Trophoblast cell (in vitro differentiated cells and primary cell): ENCODE results near the gene NMUR2.

Source experiments
- DNase-seq, 2 donors: peaks; one replicate each; pipeline ENCODE4 v3.0.0-alpha.2; 2016
- H2AFZ ChIP-seq: 2 replicates; pipeline ENCODE4 v1.6.1; 2013; ENCODE audit warnings: low read length, moderate library complexity, mild to moderate bottlenecking; ENCODE audit not compliant: insufficient read depth, poor library complexity
- H2AK5ac ChIP-seq: 2 replicates; pipeline ENCODE4 v1.6.1; 2013; ENCODE audit warnings: mild to moderate bottlenecking, low read length
- H2BK120ac ChIP-seq: 2 replicates; pipeline ENCODE4 v1.6.1; 2013; ENCODE audit warnings: low read length, mild to moderate bottlenecking, moderate library complexity; ENCODE audit not compliant: insufficient read depth, poor library complexity
- H2BK12ac ChIP-seq: 2 replicates; pipeline ENCODE4 v1.6.1; 2013; ENCODE audit warnings: mild to moderate bottlenecking, low read length, moderate library complexity
- H2BK5ac ChIP-seq: 2 replicates; pipeline ENCODE4 v1.6.1; 2013; ENCODE audit warnings: low read length, low read depth, moderate library complexity, mild to moderate bottlenecking; ENCODE audit not compliant: poor library complexity
- H3K14ac ChIP-seq: 2 replicates; pipeline ENCODE4 v1.6.1; 2013; ENCODE audit warnings: mild to moderate bottlenecking, low read length
- H3K18ac ChIP-seq: 2 replicates; pipeline ENCODE4 v1.6.1; 2013; ENCODE audit warnings: mild to moderate bottlenecking, low read length
- H3K23ac ChIP-seq: 2 replicates; pipeline ENCODE4 v1.6.1; 2013; ENCODE audit warnings: low read length
- H3K27ac ChIP-seq: 2 replicates; pipeline ENCODE4 v1.5.1; 2013; ENCODE audit warnings: low read depth, mild to moderate bottlenecking, inconsistent platforms, low read length, moderate library complexity
- H3K27me3 ChIP-seq: 2 replicates; pipeline ENCODE4 v1.6.1; 2013; ENCODE audit warnings: inconsistent platforms, mild to moderate bottlenecking, low read length, moderate library complexity; ENCODE audit not compliant: insufficient read depth
- H3K36me3 ChIP-seq, 2 experiments: 1 replicate in 1 of 2; 2 replicates in 1 of 2; pipeline ENCODE4 v1.6.1; 2013; ENCODE audit warnings: low read length in 2 of 2, mild to moderate bottlenecking in 2 of 2, moderate library complexity in 1 of 2; ENCODE audit not compliant: insufficient read depth in 2 of 2, control insufficient read depth in 1 of 2
- H3K4ac ChIP-seq: 2 replicates; pipeline ENCODE4 v1.6.1; 2013; ENCODE audit warnings: low read depth, mild to moderate bottlenecking, low read length, moderate library complexity
- H3K4me1 ChIP-seq, 2 experiments: 1 replicate in 1 of 2; 2 replicates in 1 of 2; pipeline ENCODE4 v1.6.1; 2013; ENCODE audit warnings: low read length in 2 of 2, mild to moderate bottlenecking in 2 of 2, moderate library complexity in 1 of 2; ENCODE audit not compliant: insufficient read depth in 2 of 2, control insufficient read depth in 1 of 2
- H3K4me2 ChIP-seq: 2 replicates; pipeline ENCODE4 v1.6.1; 2013; ENCODE audit warnings: inconsistent platforms, mild to moderate bottlenecking, low read length, moderate library complexity
- H3K4me3 ChIP-seq: 2 replicates; pipeline ENCODE4 v1.5.1; 2013; ENCODE audit warnings: mild to moderate bottlenecking, low read depth, low read length, inconsistent platforms
- H3K79me1 ChIP-seq: one replicate; pipeline ENCODE4 v1.6.1; 2013; ENCODE audit warnings: low read length
- H3K79me2 ChIP-seq: 2 replicates; pipeline ENCODE4 v1.6.1; 2013; ENCODE audit warnings: low read length, mild to moderate bottlenecking; ENCODE audit not compliant: control insufficient read depth, insufficient read depth, poor library complexity
- H3K9ac ChIP-seq: 2 replicates; pipeline ENCODE4 v1.6.1; 2013; ENCODE audit warnings: mild to moderate bottlenecking, low read length
- H3K9me3 ChIP-seq: 2 replicates; pipeline ENCODE4 v1.6.1; 2013; ENCODE audit warnings: low read depth, mild to moderate bottlenecking, control low read depth, inconsistent platforms, low read length; ENCODE audit not compliant: insufficient read depth
- H4K12ac ChIP-seq: 2 replicates; pipeline ENCODE4 v1.6.1; 2013; ENCODE audit warnings: low read depth, mild to moderate bottlenecking, low read length, moderate library complexity
- H4K8ac ChIP-seq: 2 replicates; pipeline ENCODE4 v1.6.1; 2013; ENCODE audit warnings: low read depth, mild to moderate bottlenecking, low read length, moderate library complexity
- H4K91ac ChIP-seq: one replicate; pipeline ENCODE4 v1.6.1; 2013; ENCODE audit warnings: low read depth, mild to moderate bottlenecking, low read length, moderate library complexity
- WGBS: extraction: QIAGEN DNeasy Blood & Tissue Kit; methylation state at CpG from one replicate; pipeline ENCODE4 v1.1.7; 2013; ENCODE audit warnings: missing lambda C conversion rate; ENCODE audit not compliant: insufficient read length, insufficient coverage; ENCODE audit errors: extremely low coverage; 5-methylcytosine and 5-hydroxymethylcytosine counted together

Gene NMUR2

GRCh38 chr5:152367554-152367953 is 37.5 kb downstream of the NMUR2 start:
- no peaks in the 10 kb centered on the region for H3K4me1 ChIP-seq
- no peak overlapping the region for H3K18ac ChIP-seq
- H3K23ac ChIP-seq = no peak overlapping the region
- H3K79me2 ChIP-seq = no peaks in the 10 kb centered on the region
- no peak overlapping the region for H4K91ac ChIP-seq
- H4K8ac ChIP-seq = no peak overlapping the region
- no peak for DNase-seq
- no peak overlapping the region for H3K9ac ChIP-seq
- H2AFZ ChIP-seq = no peak overlapping the region
- H3K4me3 ChIP-seq = no peak overlapping the region
- no peak overlapping the region for H2BK12ac ChIP-seq
- H2AK5ac ChIP-seq = no peak overlapping the region
- H3K14ac ChIP-seq = no peak overlapping the region
- H3K27ac ChIP-seq = no peak overlapping the region
- no peaks in the 10 kb centered on the region for H3K27me3 ChIP-seq
- H2BK120ac ChIP-seq = no peak overlapping the region
- no peaks in the 10 kb centered on the region for H3K9me3 ChIP-seq
- no peaks in the 10 kb centered on the region for H3K36me3 ChIP-seq
- H3K4ac ChIP-seq = no peak overlapping the region
- WGBS = no CpG with 5 or more reads among the region's 3 CpGs
- no peaks in the 10 kb centered on the region for H3K79me1 ChIP-seq
- no peak overlapping the region for H4K12ac ChIP-seq
- H2BK5ac ChIP-seq = no peak overlapping the region
- no peak overlapping the region for H3K4me2 ChIP-seq

GRCh38 chr5:152366716-152367115 is 38.4 kb downstream of the NMUR2 start:
- Histone ChIP-seq H3K4ac (no peak overlapping the region), H3K36me3 (no peaks in the 10 kb centered on the region), H3K4me1 (no peaks in the 10 kb centered on the region), H4K12ac (no peak overlapping the region), H3K79me1 (no peaks in the 10 kb centered on the region), H3K27ac (no peak overlapping the region), H2BK120ac (no peak overlapping the region), H3K27me3 (no peaks in the 10 kb centered on the region), H2BK5ac (no peak overlapping the region), H3K4me3 (no peak overlapping the region), H3K23ac (no peak overlapping the region), H2AK5ac (no peak overlapping the region), H2BK12ac (no peak overlapping the region), H3K9ac (no peak overlapping the region), H3K14ac (no peak overlapping the region), H3K9me3 (no peaks in the 10 kb centered on the region), H3K18ac (no peak overlapping the region), H2AFZ (no peak overlapping the region), H3K4me2 (no peak overlapping the region), H4K91ac (no peak overlapping the region), H4K8ac (no peak overlapping the region), H3K79me2 (no peaks in the 10 kb centered on the region)
- no peak for DNase-seq
- no CpG with 5 or more reads among the region's 1 CpG for WGBS

GRCh38 chr5:152364899-152365298 is 40.2 kb downstream of the NMUR2 start:
- H3K4ac ChIP-seq = no peak overlapping the region
- no peak overlapping the region for H3K18ac ChIP-seq
- no peak overlapping the region for H3K4me2 ChIP-seq
- H4K12ac ChIP-seq = no peak overlapping the region
- H2BK5ac ChIP-seq = no peak overlapping the region
- H4K91ac ChIP-seq = no peak overlapping the region
- H3K79me1 ChIP-seq = no peaks in the 10 kb centered on the region
- no peaks in the 10 kb centered on the region for H3K79me2 ChIP-seq
- H3K9ac ChIP-seq = no peak overlapping the region
- no peaks in the 10 kb centered on the region for H3K4me1 ChIP-seq
- H3K23ac ChIP-seq = no peak overlapping the region
- H3K14ac ChIP-seq = no peak overlapping the region
- DNase-seq = no peak
- no peaks in the 10 kb centered on the region for H3K9me3 ChIP-seq
- no peak overlapping the region for H4K8ac ChIP-seq
- H3K4me3 ChIP-seq = no peak overlapping the region
- H2AK5ac ChIP-seq = no peak overlapping the region
- H2AFZ ChIP-seq = no peak overlapping the region
- H3K36me3 ChIP-seq = no peaks in the 10 kb centered on the region
- no peak overlapping the region for H3K27ac ChIP-seq
- no peak overlapping the region for H2BK120ac ChIP-seq
- no peaks in the 10 kb centered on the region for H3K27me3 ChIP-seq
- H2BK12ac ChIP-seq = no peak overlapping the region

GRCh38 chr5:152364172-152364571 is 40.9 kb downstream of the NMUR2 start:
- no peak overlapping the region for H2BK5ac ChIP-seq
- no peak overlapping the region for H3K27ac ChIP-seq
- H3K36me3 ChIP-seq = no peaks in the 10 kb centered on the region
- no peak for DNase-seq
- no peak overlapping the region for H4K91ac ChIP-seq
- no peak overlapping the region for H2BK120ac ChIP-seq
- no peak overlapping the region for H3K4me2 ChIP-seq
- WGBS = no CpG with 5 or more reads among the region's 4 CpGs
- peaks cover 0 to under 1% of the 10 kb centered on the region in 2 experiments for H3K4me1 ChIP-seq
- no peaks in the 10 kb centered on the region for H3K79me1 ChIP-seq
- H4K8ac ChIP-seq = no peak overlapping the region
- H3K9me3 ChIP-seq = no peaks in the 10 kb centered on the region
- no peak overlapping the region for H2AFZ ChIP-seq
- H3K9ac ChIP-seq = no peak overlapping the region
- H3K4ac ChIP-seq = no peak overlapping the region
- H3K14ac ChIP-seq = no peak overlapping the region
- H3K79me2 ChIP-seq = no peaks in the 10 kb centered on the region
- H2BK12ac ChIP-seq = no peak overlapping the region
- no peak overlapping the region for H3K18ac ChIP-seq
- H3K23ac ChIP-seq = no peak overlapping the region
- no peaks in the 10 kb centered on the region for H3K27me3 ChIP-seq
- no peak overlapping the region for H2AK5ac ChIP-seq
- no peak overlapping the region for H3K4me3 ChIP-seq
- H4K12ac ChIP-seq = no peak overlapping the region
